K562 (cell line): ENCODE measurements around the gene TMEM87A. TPM values are rescaled to one million over a fixed set of nuclear protein-coding genes. Genes with fewer than 3 reads are reported as not detected.

ENCODE experiments used
- C11orf30 ChIP-seq: fragments of 450-650 bp; IDR thresholded peaks from 2 replicates; pipeline ENCODE4 v1.6.1; 2016; ENCODE audit warnings: low read depth, mild to moderate bottlenecking
- CBX2 ChIP-seq: fragments of 200-600 bp; sonication (generic); IDR thresholded peaks from one replicate; pipeline ENCODE4 v1.6.1; 2012; ENCODE audit warnings: mild to moderate bottlenecking, low read length, inconsistent platforms; ENCODE audit not compliant: insufficient read depth, poor library complexity, severe bottlenecking
- CTBP1 ChIP-seq: fragments of 450-650 bp; IDR thresholded peaks from 2 replicates; pipeline ENCODE4 v1.6.1; 2016; ENCODE audit warnings: borderline replicate concordance
- MAFF ChIP-seq: IDR thresholded peaks from 2 replicates; pipeline ENCODE4 v1.6.1; 2012; ENCODE audit warnings: low read length, improper control_type of control experiment
- MGA ChIP-seq: fragments of 450-650 bp; IDR thresholded peaks from 2 replicates; pipeline ENCODE4 v1.6.1; 2016; ENCODE audit warnings: mild to moderate bottlenecking, moderate library complexity
- ZBTB9 ChIP-seq: fragments of 450-650 bp; formaldehyde crosslinking; IDR thresholded peaks from 2 replicates; pipeline ENCODE4 v1.4.0; 2020; ENCODE audit warnings: mild to moderate bottlenecking, moderate library complexity
- ZNF384 ChIP-seq: IDR thresholded peaks from 2 replicates; pipeline ENCODE4 v1.6.1; 2012; ENCODE audit warnings: low read depth, low read length, improper control_type of control experiment
- polyA plus RNA-seq, 8 experiments: library from polyadenylated mRNA; depleted of rRNA in 4 of 8; stranded (reverse) in 5 of 8; unstranded in 3 of 8; fragments of >200 nt; fragmentation: Nextera tagmentation in 2 of 8; fragmentation: Illumina TruSeq in 1 of 8; extraction: Ambion mirVana in 2 of 8; extraction: Trizol in 1 of 8; gene quantifications; 2 replicates each; pipeline versions ENCODE4 v1.2.1 to v1.2.3, GENCODE V29; 2011 to 2014; ENCODE audit warnings: inconsistent platforms in 1 of 8, missing spikeins in 1 of 8
- total RNA-seq, 7 experiments: library from RNA; depleted of rRNA in 6 of 7; stranded (reverse); fragments of >200 nt in 6 of 7; fragmentation: Illumina TruSeq in 2 of 7; extraction: Trizol in 2 of 7; gene quantifications; 2 replicates each; pipeline versions ENCODE4 v1.2.1 to v1.2.3, GENCODE V29; 2011 to 2021; ENCODE audit warnings: low replicate concordance in 1 of 7
- TF ChIP-seq, protein P1 (sequence below), 2 experiments: fragments of 450-650 bp in 1 of 2; sonication (generic) in 1 of 2; formaldehyde crosslinking in 1 of 2; IDR thresholded peaks in 1 of 2; conservative IDR thresholded peaks in 1 of 2; 2 replicates each; pipeline versions ENCODE4 v1.6.1 to v1.8.1; 2016 to 2023; ENCODE audit warnings: mild to moderate bottlenecking in 2 of 2, moderate library complexity in 2 of 2, inconsistent platforms in 1 of 2, missing genetic modification reagents in 1 of 2
- TF ChIP-seq, protein P2 (sequence below): sonication (generic); IDR thresholded peaks from 2 replicates; pipeline ENCODE4 v1.6.1; 2016

The TMEM87A gene
- total and polyA plus RNA-seq, 9 of the 15 experiments (the other 6 are each of a cell fraction or from before 2014, with no cell fraction given), result 16.6 to 43.3 (median 29.6) TPM

DNA sequence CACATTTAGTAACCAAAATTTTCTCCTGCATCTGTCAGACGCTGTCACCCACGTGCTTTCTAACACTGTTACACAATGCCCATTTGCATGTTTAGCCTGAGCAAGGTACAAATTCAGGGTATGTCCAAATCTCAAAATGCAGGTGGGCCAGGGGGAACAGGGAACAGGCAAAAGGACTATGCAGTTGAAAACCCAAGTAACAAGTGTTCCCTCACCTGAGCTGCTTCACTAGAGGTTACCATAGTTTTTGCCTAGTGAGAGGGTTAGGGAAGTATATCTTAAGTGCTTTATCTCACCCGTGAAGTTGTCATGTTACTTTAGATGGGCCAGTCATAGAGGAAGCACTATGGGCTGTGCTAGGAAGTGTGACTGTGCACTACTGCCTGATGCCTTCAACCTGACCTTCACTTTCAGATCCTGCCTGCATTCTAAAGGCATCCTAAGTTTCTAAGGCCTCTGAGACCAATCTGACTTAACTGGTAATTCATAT is 6.0 kb upstream of the TMEM87A start (continued):
- TF ChIP-seq MGA (peak; percentile 90), CTBP1 (peak; percentile 46; the same call in 1 of the 2 replicates), ZNF384 (no peak), MAFF (peak; percentile 57; the same call in 1 of the 2 replicates), ZBTB9 (no peak), CBX2 (no peak), C11orf30 (peak; percentile 62)
- TF ChIP-seq, protein P1, sequence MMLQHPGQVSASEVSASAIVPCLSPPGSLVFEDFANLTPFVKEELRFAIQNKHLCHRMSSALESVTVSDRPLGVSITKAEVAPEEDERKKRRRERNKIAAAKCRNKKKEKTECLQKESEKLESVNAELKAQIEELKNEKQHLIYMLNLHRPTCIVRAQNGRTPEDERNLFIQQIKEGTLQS (IDR thresholded peaks at IDR 0.05), result no peak
- TF ChIP-seq, protein P1 (CRISPR knock-in tag; conservative IDR thresholded peaks at IDR 0.05), result 0 out of 2 replicates have a peak, but pooled peaks have one; percentile 25
- TF ChIP-seq, protein P2, sequence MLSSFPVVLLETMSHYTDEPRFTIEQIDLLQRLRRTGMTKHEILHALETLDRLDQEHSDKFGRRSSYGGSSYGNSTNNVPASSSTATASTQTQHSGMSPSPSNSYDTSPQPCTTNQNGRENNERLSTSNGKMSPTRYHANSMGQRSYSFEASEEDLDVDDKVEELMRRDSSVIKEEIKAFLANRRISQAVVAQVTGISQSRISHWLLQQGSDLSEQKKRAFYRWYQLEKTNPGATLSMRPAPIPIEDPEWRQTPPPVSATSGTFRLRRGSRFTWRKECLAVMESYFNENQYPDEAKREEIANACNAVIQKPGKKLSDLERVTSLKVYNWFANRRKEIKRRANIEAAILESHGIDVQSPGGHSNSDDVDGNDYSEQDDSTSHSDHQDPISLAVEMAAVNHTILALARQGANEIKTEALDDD, result peak; percentile 94
